GM12878 (cell line): ENCODE data around the gene CCM2. TPM values are rescaled to one million over a fixed set of nuclear protein-coding genes. Genes with fewer than 3 reads are reported as not detected.
"Not testable (repeated sequence)": the region's sequence is repeated elsewhere in the genome, so short reads cannot be mapped to it uniquely, and the experiment has no call there.

Experiments used
- ATAC-seq: fragments of 200-7000 bp; cut with Tn5 transposase; 3 replicates; pipeline ENCODE4 v1.9.1; 2020; ENCODE audit warnings: mild to moderate bottlenecking, moderate library complexity
- BruUV-seq: library from RNA; stranded (reverse); fragments of 400-500 nt; replicated peaks from 2 replicates; lab custom pipeline; 2021; lab: Mats Ljungman, UMichigan
- CTCF ChIA-PET: fragments of 300-600 bp; sonication (Branson Sonifier 250); formaldehyde crosslinking; extraction: SDS; loops from one replicate; lab custom pipeline; 2021; ENCODE audit warnings: inconsistent platforms; lab: Yijun Ruan, JAX
- POLR2A ChIA-PET: fragments of 350-600 bp; formaldehyde crosslinking; extraction: SDS; loops from one replicate; lab custom pipeline; 2021; ENCODE audit warnings: inconsistent platforms; lab: Charles Lee
- RAD21 ChIA-PET: fragments of 300-600 bp; sonication (Branson Sonifier 250); formaldehyde crosslinking; loops from one replicate; lab custom pipeline; 2023; ENCODE audit warnings: antibody characterized with exemption; ENCODE audit not compliant: unreplicated experiment; lab: Charles Lee
- SMC1A ChIA-PET: fragments of 300-600 bp; sonication (Branson Sonifier 250); formaldehyde crosslinking; loops from one replicate; lab custom pipeline; 2023; ENCODE audit not compliant: unreplicated experiment, uncharacterized antibody; lab: Charles Lee
- DNase-seq: peaks from one replicate; pipeline ENCODE4 v3.0.0-alpha.2; 2011; ENCODE audit warnings: low read depth, low spot score
- FAIRE-seq: peaks from 3 replicates; lab custom pipeline; 2011; peaks lifted over from hg19 to GRCh38; lab: Jason Lieb, UNC
- H2AFZ ChIP-seq: 2 replicates; pipeline ENCODE4 v1.6.0; 2011; ENCODE audit warnings: low read depth, low read length, control low read depth; ENCODE audit not compliant: control insufficient read depth
- H3K27ac ChIP-seq: 2 replicates; pipeline ENCODE4 v1.5.1; 2011; ENCODE audit warnings: control low read depth; ENCODE audit not compliant: control insufficient read depth, insufficient read depth
- H3K27me3 ChIP-seq, 2 experiments: replicated peaks in 1 of 2; 2 replicates each; pipeline versions ENCODE4 v1.6.0 to v1.6.1; 2011; ENCODE audit warnings: low read length in 1 of 2; ENCODE audit not compliant: control insufficient read depth in 2 of 2, insufficient read depth in 2 of 2
- H3K36me3 ChIP-seq, 2 experiments: 2 replicates each; pipeline ENCODE4 v1.5.1; 2011; ENCODE audit warnings: low read length in 1 of 2; ENCODE audit not compliant: control insufficient read depth in 2 of 2, insufficient read depth in 2 of 2
- H3K4me1 ChIP-seq: 2 replicates; pipeline ENCODE4 v1.6.1; 2011; ENCODE audit warnings: mild to moderate bottlenecking, low read length, moderate library complexity, mixed read lengths; ENCODE audit not compliant: control insufficient read depth, insufficient read depth
- H3K4me2 ChIP-seq: 2 replicates; pipeline ENCODE4 v1.6.0; 2011; ENCODE audit warnings: control low read depth; ENCODE audit not compliant: control insufficient read depth, insufficient read depth
- H3K4me3 ChIP-seq: fragments of 200-600 bp; sonication (generic); 2 replicates; pipeline ENCODE4 v1.5.1; 2016
- H3K79me2 ChIP-seq: 2 replicates; pipeline ENCODE4 v1.6.0; 2011; ENCODE audit warnings: low read length; ENCODE audit not compliant: control insufficient read depth, insufficient read depth
- H3K9ac ChIP-seq: 2 replicates; pipeline ENCODE4 v1.8.0; 2011; ENCODE audit warnings: low read length, control low read depth, mixed read lengths; ENCODE audit not compliant: control insufficient read depth, insufficient read depth
- H3K9me3 ChIP-seq: replicated peaks from 3 replicates; pipeline ENCODE4 v1.5.1; 2011; ENCODE audit warnings: mild to moderate bottlenecking, low read length; ENCODE audit not compliant: control insufficient read depth, insufficient read depth
- H4K20me1 ChIP-seq: 2 replicates; pipeline ENCODE4 v1.6.0; 2011; ENCODE audit not compliant: control insufficient read depth, insufficient read depth
- ZNF217 ChIP-seq: fragments of 450-650 bp; IDR thresholded peaks from 2 replicates; pipeline ENCODE4 v1.6.1; 2017; ENCODE audit warnings: antibody characterized with exemption, mild to moderate bottlenecking
- ZNF24 ChIP-seq: fragments of 450-650 bp; IDR thresholded peaks from 2 replicates; pipeline ENCODE4 v1.6.1; 2017; ENCODE audit warnings: antibody characterized with exemption, mild to moderate bottlenecking
- WGBS: methylation state at CpG from one replicate; pipeline ENCODE4 v1.1.6; 2016; ENCODE audit warnings: low lambda C conversion rate; ENCODE audit not compliant: insufficient replicate concordance, insufficient coverage; ENCODE audit errors: missing lambda C conversion rate; 5-methylcytosine and 5-hydroxymethylcytosine counted together
- in situ Hi-C: fragments of 300-500 bp; cut with MboI; formaldehyde crosslinking; loops from 9 replicates; pipeline ENCODE4 v1.14.3; 2018; ENCODE audit warnings: mixed read lengths
- intact Hi-C: fragments of 100-400 bp; cut with micrococcal nuclease; formaldehyde crosslinking; loops from one replicate; pipeline ENCODE4 v1.14.2; 2022; ENCODE audit not compliant: unreplicated experiment
- polyA plus RNA-seq, 11 experiments: library from polyadenylated mRNA; depleted of rRNA in 4 of 11; unstranded in 6 of 11; stranded (reverse) in 5 of 11; fragments of >200 nt; fragmentation: Nextera tagmentation in 4 of 11; fragmentation: Illumina TruSeq in 1 of 11; extraction: Ambion mirVana in 4 of 11; extraction: Trizol in 1 of 11; gene quantifications; 1 replicate in 1 of 11; 2 replicates in 10 of 11; pipeline versions ENCODE4 v1.2.1 to v1.2.3, GENCODE V29; 2011 to 2016; ENCODE audit warnings: inconsistent platforms in 2 of 11, missing spikeins in 2 of 11, low read depth in 1 of 11
- total RNA-seq, 4 experiments: library from RNA; depleted of rRNA in 3 of 4; stranded (reverse); fragments of >200 nt in 3 of 4; fragmentation: Illumina TruSeq in 1 of 4; extraction: Trizol in 1 of 4; gene quantifications; 2 replicates each; pipeline versions ENCODE4 v1.2.1 to v1.2.3, GENCODE V29; 2013 to 2021
- TF ChIP-seq, protein P1 (sequence below): fragments of 450-650 bp; IDR thresholded peaks from 2 replicates; pipeline ENCODE4 v1.6.1; 2018; ENCODE audit warnings: mild to moderate bottlenecking, low read depth, moderate library complexity; ENCODE audit not compliant: partially characterized antibody

Gene CCM2
- total and polyA plus RNA-seq, 10 of the 15 experiments (the other 5 are each of a cell fraction or from before 2014, with no cell fraction given) = 1.00 to 82.3 (median 48.7) TPM

DNA sequence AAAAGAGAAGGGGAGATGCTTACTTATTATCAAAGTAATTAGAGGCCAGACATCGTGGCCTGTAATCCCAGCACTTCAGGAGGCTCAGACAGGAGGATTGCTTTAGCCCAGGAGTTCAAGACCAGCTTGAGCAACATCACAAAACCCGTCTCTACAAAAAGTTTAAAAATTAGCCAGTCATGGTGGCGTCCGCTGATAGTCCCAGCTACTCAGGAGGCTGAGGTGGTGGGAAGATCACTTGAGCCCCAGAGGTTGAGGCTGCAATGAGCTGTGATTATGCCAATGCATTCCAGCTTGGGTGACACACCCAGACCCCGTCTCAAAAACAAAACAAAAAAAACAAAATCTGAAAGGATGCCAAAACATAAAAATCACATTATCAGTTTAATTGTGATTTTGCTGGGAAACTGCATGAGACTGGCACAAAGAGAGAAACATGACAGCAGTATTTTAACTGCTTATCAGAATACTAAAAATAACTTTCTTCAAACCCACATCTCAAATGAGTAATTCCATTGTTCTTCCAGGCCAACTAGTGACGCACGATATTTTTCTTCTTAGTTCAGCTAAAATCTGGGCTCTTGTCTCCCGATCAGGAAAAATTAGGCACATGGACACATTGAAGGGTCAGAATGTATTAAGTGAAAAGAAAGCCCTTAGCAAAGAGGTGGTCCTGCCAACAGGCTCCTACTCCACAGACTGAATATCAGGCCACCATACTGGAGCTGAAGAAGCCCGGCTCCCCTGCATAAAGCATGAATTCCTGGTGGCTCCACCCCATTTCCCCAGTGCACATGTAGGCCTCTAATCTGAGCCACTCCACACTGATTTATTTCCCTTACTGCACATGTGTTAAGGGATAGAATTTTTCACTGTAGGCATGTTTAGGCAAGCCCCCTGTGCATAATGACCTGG, 9.6 kb upstream of the CCM2 start:
- Histone ChIP-seq H3K4me2 (no peak overlapping the region), H3K27ac (no peak overlapping the region), H3K9me3 (no peaks in the 10 kb centered on the region), H3K9ac (no peak overlapping the region), H3K4me1 (peaks cover 22% of the 10 kb centered on the region), H3K36me3 (peaks cover 0 to under 1% of the 10 kb centered on the region in 2 experiments; a peak in 1 of 4 replicates), H2AFZ (no peak overlapping the region), H4K20me1 (no peaks in the 10 kb centered on the region), H3K27me3 (no peaks in the 10 kb centered on the region), H3K4me3 (no peak overlapping the region), H3K79me2 (peaks cover 19% of the 10 kb centered on the region)
- in situ Hi-C loops (no loop called here), intact Hi-C loops (no loop called here)
- TF ChIP-seq ZNF217 (no peak), ZNF24 (no peak)
- TF ChIP-seq, protein P1, sequence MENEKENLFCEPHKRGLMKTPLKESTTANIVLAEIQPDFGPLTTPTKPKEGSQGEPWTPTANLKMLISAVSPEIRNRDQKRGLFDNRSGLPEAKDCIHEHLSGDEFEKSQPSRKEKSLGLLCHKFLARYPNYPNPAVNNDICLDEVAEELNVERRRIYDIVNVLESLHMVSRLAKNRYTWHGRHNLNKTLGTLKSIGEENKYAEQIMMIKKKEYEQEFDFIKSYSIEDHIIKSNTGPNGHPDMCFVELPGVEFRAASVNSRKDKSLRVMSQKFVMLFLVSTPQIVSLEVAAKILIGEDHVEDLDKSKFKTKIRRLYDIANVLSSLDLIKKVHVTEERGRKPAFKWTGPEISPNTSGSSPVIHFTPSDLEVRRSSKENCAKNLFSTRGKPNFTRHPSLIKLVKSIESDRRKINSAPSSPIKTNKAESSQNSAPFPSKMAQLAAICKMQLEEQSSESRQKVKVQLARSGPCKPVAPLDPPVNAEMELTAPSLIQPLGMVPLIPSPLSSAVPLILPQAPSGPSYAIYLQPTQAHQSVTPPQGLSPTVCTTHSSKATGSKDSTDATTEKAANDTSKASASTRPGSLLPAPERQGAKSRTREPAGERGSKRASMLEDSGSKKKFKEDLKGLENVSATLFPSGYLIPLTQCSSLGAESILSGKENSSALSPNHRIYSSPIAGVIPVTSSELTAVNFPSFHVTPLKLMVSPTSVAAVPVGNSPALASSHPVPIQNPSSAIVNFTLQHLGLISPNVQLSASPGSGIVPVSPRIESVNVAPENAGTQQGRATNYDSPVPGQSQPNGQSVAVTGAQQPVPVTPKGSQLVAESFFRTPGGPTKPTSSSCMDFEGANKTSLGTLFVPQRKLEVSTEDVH = no peak
- 81% methylated on average over 9 of the region's 9 CpGs for WGBS
- ChIA-PET RAD21 (interaction anchor here (1.9 kb wide), 1 partner anchor 17 kb away, joined by 6 read pairs; no protein-coding TSS in a partner anchor), CTCF (interaction anchor here (0.6 to 2.7 kb wide), 3 partner anchors 9 to 18 kb away, joined by 3 to 15 read pairs (median 3); partner anchors contain the start of gene CCM2), SMC1A (interaction anchor here (0.6 to 1.0 kb wide), 2 partner anchors 17 to 406 kb away, joined by 3 read pairs; no protein-coding TSS in a partner anchor), POLR2A (interaction anchor here (0.9 to 16.1 kb wide), 3 partner anchors 10 to 17 kb away, joined by 3 to 280 read pairs (median 15); partner anchors contain the start of gene CCM2)
- ATAC-seq (no peak), FAIRE-seq (no peak), DNase-seq (no peak)
- no TSS peak for BruUV-seq

DNA sequence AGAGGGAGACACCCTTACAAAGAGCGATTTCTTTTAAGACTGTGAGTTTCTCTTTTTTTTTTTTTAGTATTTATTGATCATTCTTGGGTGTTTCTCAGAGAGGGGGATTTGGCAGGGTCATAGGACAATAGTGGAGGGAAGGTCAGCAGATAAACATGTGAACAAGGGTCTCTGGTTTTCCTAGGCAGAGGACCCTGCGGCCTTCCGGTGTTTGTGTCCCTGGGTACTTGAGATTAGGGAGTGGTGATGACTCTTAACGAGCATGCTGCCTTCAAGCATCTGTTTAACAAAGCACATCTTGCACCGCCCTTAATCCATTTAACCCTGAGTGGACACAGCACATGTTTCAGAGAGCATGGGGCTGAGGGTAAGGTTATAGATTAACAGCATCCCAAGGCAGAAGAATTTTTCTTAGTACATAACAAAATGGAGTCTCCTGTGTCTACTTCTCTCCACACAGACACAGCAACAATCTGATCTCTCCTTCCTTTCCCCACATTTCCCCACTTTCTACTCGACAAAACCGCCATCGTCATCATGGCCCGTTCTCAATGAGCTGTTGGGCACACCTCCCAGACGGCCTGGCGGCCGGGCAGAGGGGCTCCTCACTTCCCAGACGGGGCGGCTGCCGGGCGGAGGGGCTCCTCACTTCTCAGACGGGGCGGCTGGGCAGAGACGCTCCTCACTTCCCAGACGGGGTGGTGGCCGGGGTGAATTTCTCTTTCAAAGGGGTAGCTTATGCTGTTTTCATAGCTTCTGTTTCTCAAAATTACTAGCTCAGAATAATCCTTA, 7.8 kb upstream of the CCM2 start:
- FAIRE-seq, H2AFZ ChIP-seq, H3K4me2 ChIP-seq, H4K20me1 ChIP-seq, in situ Hi-C loops, ATAC-seq, H3K36me3 ChIP-seq, intact Hi-C loops, H3K4me3 ChIP-seq, H3K27me3 ChIP-seq, H3K9me3 ChIP-seq, BruUV-seq, H3K27ac ChIP-seq, DNase-seq, H3K9ac ChIP-seq, H3K79me2 ChIP-seq: not testable (repeated sequence)
- peaks cover 38% of the 10 kb centered on the region for H3K4me1 ChIP-seq
- 88% methylated on average over 12 of the region's 21 CpGs for WGBS
- ChIA-PET SMC1A (interaction anchor here (1.0 kb wide), 1 partner anchor 19 kb away, joined by 3 read pairs; no protein-coding TSS in a partner anchor), RAD21 (interaction anchor here (0.8 to 1.9 kb wide), 3 partner anchors 9 to 18 kb away, joined by 3 to 6 read pairs (median 4); no protein-coding TSS in a partner anchor), CTCF (interaction anchor here (1.0 to 2.7 kb wide), 3 partner anchors 9 to 19 kb away, joined by 4 to 9 read pairs (median 5); no protein-coding TSS in a partner anchor), POLR2A (interaction anchor here (1.0 to 3.2 kb wide), 5 partner anchors 10 to 16 kb away, joined by 3 to 15 read pairs (median 4); partner anchors contain the start of gene MYO1G)
